KMS-11 (cell line): Measurements from ENCODE around the gene ZNHIT2.

Experiments
- H2AFZ ChIP-seq: fragments of 200-600 bp; sonication (generic); 2 replicates; pipeline ENCODE4 v1.6.1; 2016; ENCODE audit warnings: antibody characterized with exemption, mixed run types, low read depth
- H3K27ac ChIP-seq: fragments of 200-600 bp; sonication (generic); 2 replicates; pipeline ENCODE4 v1.6.1; 2016; ENCODE audit warnings: mild to moderate bottlenecking, mixed run types
- H3K27me3 ChIP-seq: fragments of 200-600 bp; sonication (generic); 2 replicates; pipeline ENCODE4 v1.6.1; 2017; ENCODE audit warnings: mild to moderate bottlenecking, low read depth, mixed run types, moderate library complexity; ENCODE audit not compliant: insufficient read depth
- H3K36me3 ChIP-seq: fragments of 200-600 bp; sonication (generic); 2 replicates; pipeline ENCODE4 v1.6.1; 2017; ENCODE audit warnings: mild to moderate bottlenecking, mixed run types; ENCODE audit not compliant: insufficient read depth
- H3K4me1 ChIP-seq: fragments of 200-600 bp; sonication (generic); 2 replicates; pipeline ENCODE4 v1.6.1; 2016; ENCODE audit warnings: mild to moderate bottlenecking, low read depth, mixed run types; ENCODE audit not compliant: poor library complexity, severe bottlenecking
- H3K4me2 ChIP-seq: fragments of 200-600 bp; sonication (generic); 2 replicates; pipeline ENCODE4 v1.7.0; 2016; ENCODE audit warnings: mild to moderate bottlenecking, mixed run types
- H3K4me3 ChIP-seq: fragments of 200-600 bp; sonication (generic); IDR thresholded peaks from 2 replicates; pipeline ENCODE4 v1.6.1; 2017; ENCODE audit warnings: low read depth, low read length, mixed read lengths; ENCODE audit not compliant: insufficient read depth
- H3K79me2 ChIP-seq: fragments of 200-600 bp; sonication (generic); 2 replicates; pipeline ENCODE4 v1.6.1; 2016; ENCODE audit warnings: low read depth, mixed run types; ENCODE audit not compliant: insufficient read depth
- H3K9ac ChIP-seq: fragments of 200-600 bp; sonication (generic); 2 replicates; pipeline ENCODE4 v1.6.1; 2016; ENCODE audit warnings: mild to moderate bottlenecking, mixed run types
- H4K20me1 ChIP-seq: fragments of 200-600 bp; sonication (generic); 2 replicates; pipeline ENCODE4 v1.6.1; 2016; ENCODE audit warnings: mild to moderate bottlenecking, mixed run types; ENCODE audit not compliant: insufficient read depth
- CTCF ChIP-seq: fragments of 200-600 bp; sonication (generic); conservative IDR thresholded peaks from 2 replicates; pipeline ENCODE4 v1.6.1; 2017; ENCODE audit warnings: low read depth, mild to moderate bottlenecking, antibody characterized with exemption, low read length, moderate library complexity, mixed read lengths

The ZNHIT2 gene

GRCh38 chr11:65111159-65111743, 6.2 kb downstream of the ZNHIT2 start:
- Histone ChIP-seq H3K27ac (no peak overlapping the region; the same call in 1 of the 2 replicates), H3K4me3 (no peak overlapping the region)

GRCh38 chr11:65110354-65110861, 7.1 kb downstream of the ZNHIT2 start:
- peak; percentile 98 for TF ChIP-seq CTCF
- Histone ChIP-seq H3K4me1 (peaks cover 25% of the 10 kb centered on the region), H3K79me2 (no peaks in the 10 kb centered on the region), H3K27ac (no peak overlapping the region; the same call in 1 of the 2 replicates), H3K36me3 (no peaks in the 10 kb centered on the region), H3K4me2 (peak overlapping the region; percentile 51; the same call in 1 of the 2 replicates), H2AFZ (no peak overlapping the region), H3K9ac (no peak overlapping the region), H4K20me1 (no peaks in the 10 kb centered on the region), H3K4me3 (no peak overlapping the region), H3K27me3 (no peaks in the 10 kb centered on the region)

More at GRCh38 chr11:65111159-65111743, 6.2 kb downstream of the ZNHIT2 start:
- Histone ChIP-seq H3K4me1 (peaks cover 33% of the 10 kb centered on the region), H3K4me2 (peak overlapping the region; percentile 51), H3K27me3 (no peaks in the 10 kb centered on the region), H2AFZ (no peak overlapping the region), H3K79me2 (peaks cover 8% of the 10 kb centered on the region), H3K36me3 (no peaks in the 10 kb centered on the region), H4K20me1 (no peaks in the 10 kb centered on the region), H3K9ac (no peak overlapping the region)
- no peak for TF ChIP-seq CTCF

GRCh38 chr11:65109231-65110198, 8.0 kb downstream of the ZNHIT2 start:
- Histone ChIP-seq H3K4me3 (no peak overlapping the region), H3K27me3 (no peaks in the 10 kb centered on the region), H3K4me1 (peaks cover 33% of the 10 kb centered on the region), H3K9ac (no peak overlapping the region), H2AFZ (no peak overlapping the region), H4K20me1 (no peaks in the 10 kb centered on the region), H3K36me3 (no peaks in the 10 kb centered on the region), H3K4me2 (no peak overlapping the region), H3K27ac (no peak overlapping the region), H3K79me2 (no peaks in the 10 kb centered on the region)
- TF ChIP-seq CTCF, result no peak

GRCh38 chr11:65108469-65109123, 8.9 kb downstream of the ZNHIT2 start:
- no peaks in the 10 kb centered on the region for H3K79me2 ChIP-seq
- no peak overlapping the region for H2AFZ ChIP-seq
- H3K9ac ChIP-seq, result no peak overlapping the region
- H3K4me1 ChIP-seq, result peaks cover 39% of the 10 kb centered on the region
- no peak overlapping the region for H3K27ac ChIP-seq
- TF ChIP-seq CTCF, result no peak
- no peaks in the 10 kb centered on the region for H3K27me3 ChIP-seq
- H3K4me3 ChIP-seq, result no peak overlapping the region
- no peaks in the 10 kb centered on the region for H3K36me3 ChIP-seq
- H3K4me2 ChIP-seq, result no peak overlapping the region
- H4K20me1 ChIP-seq, result no peaks in the 10 kb centered on the region
